Astrocyte (in vitro differentiated cells and primary cell): Measurements from ENCODE around the gene FLACC1.

ENCODE experiments used
- EZH2 ChIP-seq: IDR thresholded peaks from 2 replicates; pipeline ENCODE4 v1.6.1; 2012; ENCODE audit warnings: mild to moderate bottlenecking, low read length, inconsistent platforms; ENCODE audit not compliant: insufficient read depth
- TF ChIP-seq, protein P1 (sequence below): IDR thresholded peaks from 2 replicates; pipeline ENCODE4 v1.5.1; 2011; ENCODE audit warnings: low read depth, mild to moderate bottlenecking, inconsistent platforms, low read length, moderate library complexity; ENCODE audit not compliant: insufficient read depth

DNA sequence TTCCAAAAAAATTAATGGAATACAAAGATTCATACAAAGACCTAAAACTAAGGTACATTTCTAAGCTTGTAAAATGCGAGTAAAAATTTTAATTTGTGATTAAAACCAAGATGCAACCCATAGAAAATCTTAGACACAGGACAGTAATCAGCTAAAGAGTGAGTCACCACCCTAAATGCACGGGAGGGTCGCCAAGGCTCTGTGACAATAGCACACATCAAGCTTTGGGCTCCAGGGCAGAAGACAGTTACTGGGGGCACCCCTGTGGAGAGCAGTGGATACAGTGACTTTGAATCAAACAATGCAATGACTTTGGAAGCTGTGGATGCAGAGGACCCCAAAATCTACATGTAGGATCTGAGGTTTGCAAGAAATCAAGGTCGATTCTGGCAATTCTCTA, 7.5 kb downstream of the FLACC1 start:
- TF ChIP-seq, protein P1, sequence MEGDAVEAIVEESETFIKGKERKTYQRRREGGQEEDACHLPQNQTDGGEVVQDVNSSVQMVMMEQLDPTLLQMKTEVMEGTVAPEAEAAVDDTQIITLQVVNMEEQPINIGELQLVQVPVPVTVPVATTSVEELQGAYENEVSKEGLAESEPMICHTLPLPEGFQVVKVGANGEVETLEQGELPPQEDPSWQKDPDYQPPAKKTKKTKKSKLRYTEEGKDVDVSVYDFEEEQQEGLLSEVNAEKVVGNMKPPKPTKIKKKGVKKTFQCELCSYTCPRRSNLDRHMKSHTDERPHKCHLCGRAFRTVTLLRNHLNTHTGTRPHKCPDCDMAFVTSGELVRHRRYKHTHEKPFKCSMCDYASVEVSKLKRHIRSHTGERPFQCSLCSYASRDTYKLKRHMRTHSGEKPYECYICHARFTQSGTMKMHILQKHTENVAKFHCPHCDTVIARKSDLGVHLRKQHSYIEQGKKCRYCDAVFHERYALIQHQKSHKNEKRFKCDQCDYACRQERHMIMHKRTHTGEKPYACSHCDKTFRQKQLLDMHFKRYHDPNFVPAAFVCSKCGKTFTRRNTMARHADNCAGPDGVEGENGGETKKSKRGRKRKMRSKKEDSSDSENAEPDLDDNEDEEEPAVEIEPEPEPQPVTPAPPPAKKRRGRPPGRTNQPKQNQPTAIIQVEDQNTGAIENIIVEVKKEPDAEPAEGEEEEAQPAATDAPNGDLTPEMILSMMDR = no peak
- TF ChIP-seq EZH2 = no peak
